B cell (primary cell): ENCODE results near the gene OR2AT4. TPM values are rescaled to one million over a fixed set of nuclear protein-coding genes. Genes with fewer than 3 reads are reported as not detected.

Experiments
- ATAC-seq: fragments of 200-7000 bp; cut with Tn5 transposase; one replicate; pipeline ENCODE4 v1.10.0; 2021; ENCODE audit warnings: low read depth, mild to moderate bottlenecking, moderate number of reproducible peaks, moderate library complexity
- CTCF ChIA-PET: fragments of 350-600 bp; sonication (Branson Sonifier 250); formaldehyde crosslinking; loops from one replicate; lab custom pipeline; 2021; ENCODE audit warnings: antibody characterized with exemption, inconsistent platforms; lab: Charles Lee
- POLR2A ChIA-PET: fragments of 350-600 bp; sonication (Branson Sonifier 250); formaldehyde crosslinking; loops from one replicate; lab custom pipeline; 2021; ENCODE audit warnings: antibody characterized with exemption; lab: Charles Lee
- DNase-seq: peaks from one replicate; pipeline ENCODE4 v3.0.0; 2013
- H2AFZ ChIP-seq: 2 replicates; pipeline ENCODE4 v1.6.1; 2012; ENCODE audit warnings: mild to moderate bottlenecking, low read depth, low read length; ENCODE audit not compliant: insufficient read depth, poor library complexity, severe bottlenecking
- H3K27ac ChIP-seq, 2 donors: 1 replicate in 1 of 2; 2 replicates in 1 of 2; pipeline ENCODE4 v1.5.1; 2012 to 2013; ENCODE audit warnings: low read length in 2 of 2, mild to moderate bottlenecking in 2 of 2, moderate library complexity in 1 of 2
- H3K27me3 ChIP-seq, 4 experiments: fragments of 200-600 bp in 1 of 4; sonication (generic) in 1 of 4; replicated peaks in 1 of 4; 1 replicate in 2 of 4; 2 replicates in 2 of 4; pipeline versions ENCODE4 v1.6.1 to v1.7.0; 2013 to 2016; ENCODE audit warnings: low read length in 3 of 4, mild to moderate bottlenecking in 2 of 4, mixed read lengths in 1 of 4, moderate library complexity in 1 of 4; ENCODE audit not compliant: insufficient read depth in 4 of 4, control insufficient read depth in 3 of 4; ENCODE audit errors: control extremely low read depth in 1 of 4
- H3K36me3 ChIP-seq, 2 experiments: replicated peaks in 1 of 2; 1 replicate in 1 of 2; 2 replicates in 1 of 2; pipeline versions ENCODE4 v1.6.1 to v1.7.1; 2013; ENCODE audit warnings: low read length in 1 of 2; ENCODE audit not compliant: insufficient read depth in 2 of 2, control insufficient read depth in 1 of 2; ENCODE audit errors: control extremely low read depth in 1 of 2, extremely low read depth in 1 of 2
- H3K4me1 ChIP-seq, 2 donors: fragments of 200-600 bp in 1 of 2; sonication (generic) in 1 of 2; 1 replicate in 1 of 2; 2 replicates in 1 of 2; pipeline versions ENCODE4 v1.5.1 to v1.6.1; 2013 to 2017; ENCODE audit warnings: low read length in 2 of 2; ENCODE audit not compliant: control insufficient read depth in 2 of 2, insufficient read depth in 2 of 2
- H3K4me2 ChIP-seq: replicated peaks from 2 replicates; pipeline ENCODE3; 2012; ENCODE audit warnings: mild to moderate bottlenecking, low read depth, low read length; ENCODE audit not compliant: poor library complexity, severe bottlenecking
- H3K4me3 ChIP-seq, 5 experiments: fragments of 200-600 bp in 1 of 5; sonication (generic) in 1 of 5; 1 replicate in 3 of 5; 2 replicates in 2 of 5; pipeline versions ENCODE4 v1.5.1 to v1.7.0; 2011 to 2016; ENCODE audit warnings: low read length in 4 of 5, mild to moderate bottlenecking in 4 of 5, low read depth in 2 of 5, control low read depth in 1 of 5, moderate library complexity in 1 of 5; ENCODE audit not compliant: insufficient read depth in 1 of 5; ENCODE audit errors: control extremely low read depth in 1 of 5, extremely low read depth in 1 of 5
- H3K79me2 ChIP-seq: fragments of 200-600 bp; sonication (generic); one replicate; pipeline ENCODE4 v1.6.0; 2016; ENCODE audit warnings: low read length; ENCODE audit not compliant: control insufficient read depth, insufficient read depth
- H3K9ac ChIP-seq: fragments of 200-600 bp; sonication (generic); 2 replicates; pipeline ENCODE4 v1.6.1; 2017; ENCODE audit warnings: mild to moderate bottlenecking, low read length, moderate library complexity
- H3K9me3 ChIP-seq, 3 donors: one replicate each; pipeline versions ENCODE4 v1.6.1 to v1.7.1; 2013; ENCODE audit warnings: low read length in 2 of 3; ENCODE audit not compliant: control insufficient read depth in 2 of 3, insufficient read depth in 1 of 3; ENCODE audit errors: control extremely low read depth in 1 of 3
- H4K20me1 ChIP-seq: 2 replicates; pipeline ENCODE4 v1.6.0; 2012; ENCODE audit warnings: mild to moderate bottlenecking, low read length; ENCODE audit not compliant: insufficient read depth, control insufficient read depth, poor library complexity, severe bottlenecking
- H3K27ac Mint-ChIP-seq: one replicate; pipeline ENCODE4 v1.8.0; 2021; ENCODE audit warnings: mixed read lengths
- H3K27me3 Mint-ChIP-seq: one replicate; pipeline ENCODE4 v1.8.0; 2021; ENCODE audit warnings: mixed read lengths
- H3K4me1 Mint-ChIP-seq: one replicate; pipeline ENCODE4 v1.8.0; 2021; ENCODE audit warnings: mixed read lengths
- H3K4me3 Mint-ChIP-seq: one replicate; pipeline ENCODE4 v1.8.0; 2021; ENCODE audit warnings: mixed read lengths
- H3K9me3 Mint-ChIP-seq: one replicate; pipeline ENCODE4 v1.8.0; 2022; ENCODE audit warnings: mixed read lengths; ENCODE audit not compliant: insufficient read depth
- EZH2 ChIP-seq: IDR thresholded peaks from 2 replicates; pipeline ENCODE4 v1.6.1; 2012; ENCODE audit warnings: borderline replicate concordance, low read depth, mild to moderate bottlenecking, moderate library complexity, low read length; ENCODE audit not compliant: insufficient read depth, poor library complexity, severe bottlenecking
- WGBS: methylation state at CpG from one replicate; pipeline ENCODE4 v1.1.5; 2013; ENCODE audit warnings: missing lambda C conversion rate; ENCODE audit not compliant: insufficient coverage; 5-methylcytosine and 5-hydroxymethylcytosine counted together
- intact Hi-C: fragments of 100-400 bp; cut with micrococcal nuclease; formaldehyde crosslinking; loops from one replicate; pipeline ENCODE4 v1.10.0; 2022
- polyA plus RNA-seq: library from polyadenylated mRNA; depleted of rRNA; stranded (reverse); fragments of >200 nt; gene quantifications from 2 replicates; pipeline ENCODE4 v1.2.3, GENCODE V29; 2012
- total RNA-seq, 2 donors: library from RNA; stranded (reverse); fragments of 120-200 nt in 1 of 2; gene quantifications; 1 replicate in 1 of 2; 2 replicates in 1 of 2; pipeline versions ENCODE4 v1.2.3 to v1.2.4, GENCODE V29; 2013 to 2022
- TF ChIP-seq, protein P1 (sequence below): fragments of 200-600 bp; IDR thresholded peaks from one replicate; pipeline ENCODE4 v1.8.0; 2022; ENCODE audit warnings: antibody characterized with exemption, mild to moderate bottlenecking

Gene OR2AT4
- total and polyA plus RNA-seq, 2 donors (not counting 1 experiment from before 2014, with no cell fraction given), result not detected

GRCh38 chr11:75077316-75077715, 19.4 kb downstream of the OR2AT4 start:
- H3K4me2 ChIP-seq, result no peak overlapping the region
- ChIA-PET POLR2A (no interaction called here), CTCF (no interaction called here)
- H3K27me3 ChIP-seq, result peaks cover 0 to 6% (median 1%) of the 10 kb centered on the region in 4 experiments
- no peak overlapping the region for H3K9ac ChIP-seq
- TF ChIP-seq EZH2, result no peak
- TF ChIP-seq, protein P1, sequence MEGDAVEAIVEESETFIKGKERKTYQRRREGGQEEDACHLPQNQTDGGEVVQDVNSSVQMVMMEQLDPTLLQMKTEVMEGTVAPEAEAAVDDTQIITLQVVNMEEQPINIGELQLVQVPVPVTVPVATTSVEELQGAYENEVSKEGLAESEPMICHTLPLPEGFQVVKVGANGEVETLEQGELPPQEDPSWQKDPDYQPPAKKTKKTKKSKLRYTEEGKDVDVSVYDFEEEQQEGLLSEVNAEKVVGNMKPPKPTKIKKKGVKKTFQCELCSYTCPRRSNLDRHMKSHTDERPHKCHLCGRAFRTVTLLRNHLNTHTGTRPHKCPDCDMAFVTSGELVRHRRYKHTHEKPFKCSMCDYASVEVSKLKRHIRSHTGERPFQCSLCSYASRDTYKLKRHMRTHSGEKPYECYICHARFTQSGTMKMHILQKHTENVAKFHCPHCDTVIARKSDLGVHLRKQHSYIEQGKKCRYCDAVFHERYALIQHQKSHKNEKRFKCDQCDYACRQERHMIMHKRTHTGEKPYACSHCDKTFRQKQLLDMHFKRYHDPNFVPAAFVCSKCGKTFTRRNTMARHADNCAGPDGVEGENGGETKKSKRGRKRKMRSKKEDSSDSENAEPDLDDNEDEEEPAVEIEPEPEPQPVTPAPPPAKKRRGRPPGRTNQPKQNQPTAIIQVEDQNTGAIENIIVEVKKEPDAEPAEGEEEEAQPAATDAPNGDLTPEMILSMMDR, result no peak
- no peaks in the 10 kb centered on the region for H4K20me1 ChIP-seq
- peaks cover 38% of the 10 kb centered on the region for H3K27me3 Mint-ChIP-seq
- no peaks in the 10 kb centered on the region for H3K9me3 ChIP-seq
- H3K9me3 Mint-ChIP-seq, result no peaks in the 10 kb centered on the region
- H3K79me2 ChIP-seq, result no peaks in the 10 kb centered on the region
- no peak for DNase-seq
- H3K4me3 Mint-ChIP-seq, result no peak overlapping the region
- H2AFZ ChIP-seq, result no peak overlapping the region
- H3K4me1 Mint-ChIP-seq, result no peaks in the 10 kb centered on the region
- intact Hi-C loops, result no loop called here
- H3K4me3 ChIP-seq, result no peak overlapping the region
- H3K27ac ChIP-seq, result no peak overlapping the region
- no peaks in the 10 kb centered on the region for H3K36me3 ChIP-seq
- H3K4me1 ChIP-seq, result no peaks in the 10 kb centered on the region
- WGBS, result 88% methylated on average over 1 of the region's 7 CpGs
- ATAC-seq, result no peak
- H3K27ac Mint-ChIP-seq, result no peak overlapping the region

DNA sequence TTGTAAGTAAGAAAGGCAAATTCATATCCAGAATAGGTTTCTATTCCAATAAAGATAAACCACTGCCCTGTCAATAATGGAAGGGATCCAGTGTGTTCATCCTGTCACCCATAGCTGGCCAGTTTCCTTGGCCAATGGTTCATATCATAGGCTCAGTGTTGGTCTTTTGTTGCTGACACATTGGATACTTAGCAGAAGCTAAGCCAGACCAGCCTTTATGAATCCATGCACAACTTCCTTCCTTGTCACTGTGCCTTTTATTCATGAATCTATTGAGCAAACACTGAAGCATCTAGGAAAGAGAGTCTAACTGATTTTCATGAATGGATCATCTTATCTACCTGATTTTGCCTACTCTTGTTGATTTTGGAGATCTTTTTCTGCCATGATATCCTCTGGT, 20.0 kb downstream of the OR2AT4 start:
- CTCF ChIA-PET, result no interaction called here
- H3K4me3 Mint-ChIP-seq, result no peak overlapping the region
- peaks cover 38% of the 10 kb centered on the region for H3K27me3 Mint-ChIP-seq
- DNase-seq (no peak), ATAC-seq (no peak)
- POLR2A ChIA-PET, result no interaction called here
- Histone ChIP-seq H3K9me3 (no peaks in the 10 kb centered on the region), H3K27ac (no peak overlapping the region), H3K4me2 (no peak overlapping the region), H3K4me1 (no peaks in the 10 kb centered on the region), H3K9ac (no peak overlapping the region), H3K36me3 (no peaks in the 10 kb centered on the region), H3K79me2 (no peaks in the 10 kb centered on the region), H3K27me3 (peaks cover 0 to 3% (median 3%) of the 10 kb centered on the region in 4 experiments), H3K4me3 (no peak overlapping the region), H4K20me1 (no peaks in the 10 kb centered on the region), H2AFZ (no peak overlapping the region)
- no peak overlapping the region for H3K27ac Mint-ChIP-seq
- TF ChIP-seq, protein P1, result no peak
- TF ChIP-seq EZH2, result no peak
- intact Hi-C loops, result no loop called here
- no peaks in the 10 kb centered on the region for H3K9me3 Mint-ChIP-seq
- H3K4me1 Mint-ChIP-seq, result no peaks in the 10 kb centered on the region
